ENCODE results near the gene PPP3CA.

PPP3CA gene

GRCh38 chr4:101075536-101075935 lies 271.8 kb downstream of the PPP3CA start:
- no peak overlapping the region for H3K27ac ChIP-seq (ENCODE audit: low read length)

GRCh38 chr4:101074326-101074725 lies 273.0 kb downstream of the PPP3CA start:
- H3K9me3 ChIP-seq (ENCODE audit: insufficient read depth, low read depth, low read length), result no peaks in the 10 kb centered on the region
- peaks cover 7% of the 10 kb centered on the region for H3K4me1 ChIP-seq (ENCODE audit: insufficient read depth, low read length)
- no peak overlapping the region for H3K4me3 ChIP-seq (ENCODE audit: low read length)
- H3K9ac ChIP-seq (ENCODE audit: low read depth, low read length), result no peak overlapping the region
- no peaks in the 10 kb centered on the region for H3K36me3 ChIP-seq (ENCODE audit: insufficient read depth, low read depth, low read length)
- H3K27me3 ChIP-seq (ENCODE audit: insufficient read depth, low read length), result no peaks in the 10 kb centered on the region
- H3K27ac ChIP-seq (ENCODE audit: low read length), result no peak overlapping the region

More at GRCh38 chr4:101075536-101075935, 271.8 kb downstream of the PPP3CA start:
- H3K9me3 ChIP-seq (ENCODE audit: insufficient read depth, low read depth, low read length), result no peaks in the 10 kb centered on the region
- H3K9ac ChIP-seq (ENCODE audit: low read depth, low read length), result no peak overlapping the region
- H3K27me3 ChIP-seq (ENCODE audit: insufficient read depth, low read length), result no peaks in the 10 kb centered on the region
- H3K36me3 ChIP-seq (ENCODE audit: insufficient read depth, low read depth, low read length), result no peaks in the 10 kb centered on the region
- no peak overlapping the region for H3K4me3 ChIP-seq (ENCODE audit: low read length)
- H3K4me1 ChIP-seq (ENCODE audit: insufficient read depth, low read length), result peaks cover 7% of the 10 kb centered on the region

GRCh38 chr4:101071241-101071640 lies 276.1 kb downstream of the PPP3CA start:
- Histone ChIP-seq H3K9me3 (ENCODE audit: insufficient read depth, low read depth, low read length) (no peaks in the 10 kb centered on the region), H3K27me3 (ENCODE audit: insufficient read depth, low read length) (no peaks in the 10 kb centered on the region), H3K36me3 (ENCODE audit: insufficient read depth, low read depth, low read length) (no peaks in the 10 kb centered on the region), H3K27ac (ENCODE audit: low read length) (no peak overlapping the region), H3K9ac (ENCODE audit: low read depth, low read length) (no peak overlapping the region), H3K4me3 (ENCODE audit: low read length) (no peak overlapping the region), H3K4me1 (ENCODE audit: insufficient read depth, low read length) (peaks cover 7% of the 10 kb centered on the region)

- Histone ChIP-seq H3K4me1 (ENCODE audit: insufficient read depth, low read length) (peaks cover 7% of the 10 kb centered on the region; the same call in 1 of the 2 replicates), H3K27me3 (ENCODE audit: insufficient read depth, low read length) (no peaks in the 10 kb centered on the region), H3K9me3 (ENCODE audit: insufficient read depth, low read depth, low read length) (no peaks in the 10 kb centered on the region), H3K36me3 (ENCODE audit: insufficient read depth, low read depth, low read length) (no peaks in the 10 kb centered on the region), H3K27ac (ENCODE audit: low read length) (no peak overlapping the region), H3K9ac (ENCODE audit: low read depth, low read length) (no peak overlapping the region), H3K4me3 (ENCODE audit: low read length) (no peak overlapping the region)
Measured at GRCh38 chr4:101068115-101068514, 279.2 kb downstream of the PPP3CA start.

- Histone ChIP-seq H3K4me3 (ENCODE audit: low read length) (no peak overlapping the region), H3K27ac (ENCODE audit: low read length) (no peak overlapping the region), H3K9me3 (ENCODE audit: insufficient read depth, low read depth, low read length) (no peaks in the 10 kb centered on the region), H3K4me1 (ENCODE audit: insufficient read depth, low read length) (peaks cover 7% of the 10 kb centered on the region; the same call in 1 of the 2 replicates), H3K27me3 (ENCODE audit: insufficient read depth, low read length) (no peaks in the 10 kb centered on the region), H3K9ac (ENCODE audit: low read depth, low read length) (no peak overlapping the region), H3K36me3 (ENCODE audit: insufficient read depth, low read depth, low read length) (no peaks in the 10 kb centered on the region)
Measured at GRCh38 chr4:101067383-101067782, 279.9 kb downstream of the PPP3CA start.

GRCh38 chr4:101066626-101067170 lies 280.6 kb downstream of the PPP3CA start:
- no peaks in the 10 kb centered on the region for H3K4me1 ChIP-seq (ENCODE audit: insufficient read depth, low read length)
- H3K4me3 ChIP-seq (ENCODE audit: low read length), result no peak overlapping the region
- H3K9ac ChIP-seq (ENCODE audit: low read depth, low read length), result no peak overlapping the region
- H3K36me3 ChIP-seq (ENCODE audit: insufficient read depth, low read depth, low read length), result no peaks in the 10 kb centered on the region
- no peaks in the 10 kb centered on the region for H3K9me3 ChIP-seq (ENCODE audit: insufficient read depth, low read depth, low read length)
- H3K27me3 ChIP-seq (ENCODE audit: insufficient read depth, low read length), result no peaks in the 10 kb centered on the region
- H3K27ac ChIP-seq (ENCODE audit: low read length), result no peak overlapping the region

GRCh38 chr4:101065935-101066485 lies 281.3 kb downstream of the PPP3CA start:
- no peaks in the 10 kb centered on the region for H3K36me3 ChIP-seq (ENCODE audit: insufficient read depth, low read depth, low read length)
- no peak overlapping the region for H3K4me3 ChIP-seq (ENCODE audit: low read length)
- H3K27ac ChIP-seq (ENCODE audit: low read length), result no peak overlapping the region
- H3K9ac ChIP-seq (ENCODE audit: low read depth, low read length), result no peak overlapping the region
- H3K9me3 ChIP-seq (ENCODE audit: insufficient read depth, low read depth, low read length), result no peaks in the 10 kb centered on the region
- no peaks in the 10 kb centered on the region for H3K27me3 ChIP-seq (ENCODE audit: insufficient read depth, low read length)
- H3K4me1 ChIP-seq (ENCODE audit: insufficient read depth, low read length), result no peaks in the 10 kb centered on the region

- H3K36me3 ChIP-seq (ENCODE audit: insufficient read depth, low read depth, low read length), result no peaks in the 10 kb centered on the region
- H3K27ac ChIP-seq (ENCODE audit: low read length), result no peak overlapping the region
- no peaks in the 10 kb centered on the region for H3K27me3 ChIP-seq (ENCODE audit: insufficient read depth, low read length)
- H3K9ac ChIP-seq (ENCODE audit: low read depth, low read length), result no peak overlapping the region
- no peaks in the 10 kb centered on the region for H3K9me3 ChIP-seq (ENCODE audit: insufficient read depth, low read depth, low read length)
- H3K4me3 ChIP-seq (ENCODE audit: low read length), result no peak overlapping the region
- no peaks in the 10 kb centered on the region for H3K4me1 ChIP-seq (ENCODE audit: insufficient read depth, low read length)
Measured at GRCh38 chr4:101065346-101065745, 282.0 kb downstream of the PPP3CA start.

GRCh38 chr4:101064541-101065180 lies 282.7 kb downstream of the PPP3CA start:
- H3K4me3 ChIP-seq (ENCODE audit: low read length), result no peak overlapping the region
- H3K4me1 ChIP-seq (ENCODE audit: insufficient read depth, low read length), result no peaks in the 10 kb centered on the region
- no peak overlapping the region for H3K27ac ChIP-seq (ENCODE audit: low read length)
- no peaks in the 10 kb centered on the region for H3K36me3 ChIP-seq (ENCODE audit: insufficient read depth, low read depth, low read length)
- H3K9me3 ChIP-seq (ENCODE audit: insufficient read depth, low read depth, low read length), result no peaks in the 10 kb centered on the region
- H3K9ac ChIP-seq (ENCODE audit: low read depth, low read length), result no peak overlapping the region
- H3K27me3 ChIP-seq (ENCODE audit: insufficient read depth, low read length), result no peaks in the 10 kb centered on the region

- H3K27me3 ChIP-seq (ENCODE audit: insufficient read depth, low read length), result no peaks in the 10 kb centered on the region
- no peak overlapping the region for H3K27ac ChIP-seq (ENCODE audit: low read length)
- H3K4me1 ChIP-seq (ENCODE audit: insufficient read depth, low read length), result peaks cover 15% of the 10 kb centered on the region; the same call in 1 of the 2 replicates
- no peaks in the 10 kb centered on the region for H3K36me3 ChIP-seq (ENCODE audit: insufficient read depth, low read depth, low read length)
- H3K4me3 ChIP-seq (ENCODE audit: low read length), result no peak overlapping the region
- H3K9ac ChIP-seq (ENCODE audit: low read depth, low read length), result 0 out of 2 replicates have a peak overlapping the region, but pooled peaks have one; percentile 8
- H3K9me3 ChIP-seq (ENCODE audit: insufficient read depth, low read depth, low read length), result no peaks in the 10 kb centered on the region
Measured at GRCh38 chr4:101055392-101055791, 291.9 kb downstream of the PPP3CA start.

GRCh38 chr4:101050837-101051205 lies 296.5 kb downstream of the PPP3CA start:
- H3K27ac ChIP-seq (ENCODE audit: low read length), result no peak overlapping the region
- no peaks in the 10 kb centered on the region for H3K9me3 ChIP-seq (ENCODE audit: insufficient read depth, low read depth, low read length)
- no peaks in the 10 kb centered on the region for H3K36me3 ChIP-seq (ENCODE audit: insufficient read depth, low read depth, low read length)
- no peak overlapping the region for H3K4me3 ChIP-seq (ENCODE audit: low read length)
- peaks cover 15% of the 10 kb centered on the region; the same call in 1 of the 2 replicates for H3K4me1 ChIP-seq (ENCODE audit: insufficient read depth, low read length)
- no peak overlapping the region for H3K9ac ChIP-seq (ENCODE audit: low read depth, low read length)
- no peaks in the 10 kb centered on the region for H3K27me3 ChIP-seq (ENCODE audit: insufficient read depth, low read length)
